K562 (cell line): ENCODE data around the gene NAA50. TPM values are rescaled to one million over a fixed set of nuclear protein-coding genes. Genes with fewer than 3 reads are reported as not detected.

ENCODE experiments used
- ATAC-seq: fragments of 200-7000 bp; cut with Tn5 transposase; 3 replicates; pipeline ENCODE4 v1.9.1; 2020; ENCODE audit warnings: moderate library complexity
- BruUV-seq: library from RNA; stranded (reverse); fragments of 400-500 nt; replicated peaks from 2 replicates; lab custom pipeline; 2021; lab: Mats Ljungman, UMichigan
- CTCF ChIA-PET: fragments of 300-600 bp; formaldehyde crosslinking; extraction: SDS; loops from one replicate; lab custom pipeline; 2021; ENCODE audit warnings: low intra/inter-chr PET ratio; lab: Yijun Ruan, JAX
- POLR2A ChIA-PET: fragments of 300-600, 350-650 bp; sonication (Branson Sonifier 250); formaldehyde crosslinking; extraction: SDS; loops from one replicate; lab custom pipeline; 2021; ENCODE audit warnings: antibody characterized with exemption, inconsistent platforms; lab: Yijun Ruan, JAX
- DNase-seq, 4 experiments: peaks; one replicate each; pipeline versions ENCODE4 v3.0.0 to v3.0.0-alpha.2; 2011 to 2018; ENCODE audit warnings: low spot score in 3 of 4, mixed read lengths in 3 of 4; ENCODE audit errors: extremely low read depth in 1 of 4
- FAIRE-seq: peaks from 2 replicates; lab custom pipeline; 2011; peaks lifted over from hg19 to GRCh38; lab: Jason Lieb, UNC
- H2AFZ ChIP-seq: 2 replicates; pipeline ENCODE4 v1.6.0; 2011; ENCODE audit warnings: low read depth, low read length, control low read depth, inconsistent platforms
- H3K27ac ChIP-seq: fragments of 200-600 bp; 3 replicates; pipeline ENCODE4 v1.8.0; 2011; ENCODE audit warnings: low read depth, mild to moderate bottlenecking, control low read depth, inconsistent platforms, low read length, moderate library complexity, mixed read lengths; ENCODE audit errors: extremely low read depth
- H3K27me3 ChIP-seq, 2 experiments: fragments of 300-600 bp in 1 of 2; 2 replicates in 1 of 2; 3 replicates in 1 of 2; pipeline versions ENCODE4 v1.6.0 to v1.8.0; 2011; ENCODE audit warnings: inconsistent platforms in 2 of 2, low read length in 2 of 2, mild to moderate bottlenecking in 1 of 2, mixed read lengths in 1 of 2, moderate library complexity in 1 of 2; ENCODE audit not compliant: control insufficient read depth in 2 of 2, insufficient read depth in 2 of 2
- H3K36me3 ChIP-seq: fragments of 300-600 bp; 3 replicates; pipeline ENCODE4 v1.8.0; 2011; ENCODE audit warnings: mild to moderate bottlenecking, low read length, inconsistent platforms; ENCODE audit not compliant: control insufficient read depth, insufficient read depth
- H3K4me1 ChIP-seq, 2 experiments: fragments of 200-600 bp in 1 of 2; replicated peaks in 1 of 2; 2 replicates in 1 of 2; 3 replicates in 1 of 2; pipeline versions ENCODE4 v1.5.1 to v1.8.0; 2011; ENCODE audit warnings: inconsistent platforms in 2 of 2, low read length in 2 of 2, mild to moderate bottlenecking in 1 of 2, mixed read lengths in 1 of 2, moderate library complexity in 1 of 2; ENCODE audit not compliant: control insufficient read depth in 2 of 2, insufficient read depth in 2 of 2
- H3K4me2 ChIP-seq: 2 replicates; pipeline ENCODE4 v1.6.1; 2011; ENCODE audit warnings: low read length, control low read depth, inconsistent platforms, mixed read lengths; ENCODE audit not compliant: insufficient read depth
- H3K4me3 ChIP-seq: fragments of 200-600 bp; sonication (generic), shearing (Covaris generic); 2 replicates; pipeline ENCODE4 v1.5.1; 2016; ENCODE audit warnings: control low read depth, inconsistent platforms
- H3K79me2 ChIP-seq: fragments of 200-600 bp; 3 replicates; pipeline ENCODE4 v1.8.0; 2011; ENCODE audit warnings: low read length, inconsistent platforms; ENCODE audit not compliant: control insufficient read depth, insufficient read depth
- H3K9ac ChIP-seq, 2 experiments: 2 replicates each; pipeline versions ENCODE4 v1.6.0 to v1.6.1; 2011; ENCODE audit warnings: low read depth in 2 of 2, low read length in 2 of 2, control low read depth in 1 of 2, inconsistent platforms in 1 of 2, mild to moderate bottlenecking in 1 of 2, mixed read lengths in 1 of 2; ENCODE audit not compliant: insufficient read depth in 1 of 2
- H3K9me1 ChIP-seq: one replicate; pipeline ENCODE4 v1.6.0; 2011; ENCODE audit warnings: inconsistent platforms, mild to moderate bottlenecking, low read length, moderate library complexity; ENCODE audit not compliant: control insufficient read depth, insufficient read depth
- H3K9me3 ChIP-seq: replicated peaks from 2 replicates; pipeline ENCODE4 v1.5.1; 2011; ENCODE audit warnings: low read depth, low read length, inconsistent platforms; ENCODE audit not compliant: control insufficient read depth, insufficient read depth
- H4K20me1 ChIP-seq: replicated peaks from 2 replicates; pipeline ENCODE4 v1.6.1; 2011; ENCODE audit warnings: low read length, inconsistent platforms, mixed read lengths; ENCODE audit not compliant: control insufficient read depth, insufficient read depth
- CCAR2 ChIP-seq: fragments of 200-400 bp; formaldehyde crosslinking; IDR thresholded peaks from 2 replicates; pipeline ENCODE4 v1.6.1; 2017; ENCODE audit warnings: mild to moderate bottlenecking, low read depth, low read length
- E2F4 ChIP-seq: sonication (generic); formaldehyde crosslinking; IDR thresholded peaks from 2 replicates; pipeline ENCODE4 v1.8.0; 2022; ENCODE audit warnings: mild to moderate bottlenecking, low read depth, missing genetic modification reagents
- HNRNPH1 ChIP-seq: fragments of 200-400 bp; formaldehyde crosslinking; optimal IDR thresholded peaks from 2 replicates; pipeline ENCODE3; 2017; ENCODE audit warnings: low read depth, mild to moderate bottlenecking, low read length, moderate library complexity
- L3MBTL2 ChIP-seq: fragments of 450-650 bp; IDR thresholded peaks from 2 replicates; pipeline ENCODE4 v1.6.1; 2016; ENCODE audit warnings: mild to moderate bottlenecking, moderate library complexity
- NEUROD1 ChIP-seq: fragments of 150-350 bp; IDR thresholded peaks from 2 replicates; pipeline ENCODE4 v1.6.1; 2014; ENCODE audit warnings: borderline replicate concordance, low read length, low read depth; ENCODE audit not compliant: partially characterized antibody
- POU5F1 ChIP-seq: fragments of 150-350 bp; IDR thresholded peaks from 2 replicates; pipeline ENCODE4 v1.6.1; 2014; ENCODE audit warnings: borderline replicate concordance, low read length, low read depth, mild to moderate bottlenecking; ENCODE audit not compliant: partially characterized antibody
- RNF2 ChIP-seq: sonication (generic); IDR thresholded peaks from 2 replicates; pipeline ENCODE4 v1.6.1; 2016
- SRSF9 ChIP-seq: fragments of 200-400 bp; formaldehyde crosslinking; IDR thresholded peaks from 2 replicates; pipeline ENCODE4 v1.6.1; 2017; ENCODE audit warnings: low read depth, low read length, borderline replicate concordance
- TCFL5 ChIP-seq: fragments of 250-450 bp; sonication (Bioruptor Pico); conservative IDR thresholded peaks from 2 replicates; pipeline ENCODE4 v1.6.1; 2021; ENCODE audit warnings: mild to moderate bottlenecking, moderate library complexity, matching md5 sums
- ZNF3 ChIP-seq: fragments of 250-450 bp; sonication (Bioruptor Pico); IDR thresholded peaks from 2 replicates; pipeline ENCODE4 v1.5.0; 2021; ENCODE audit warnings: mild to moderate bottlenecking, moderate library complexity
- WGBS: fragments of 100-300 bp; shearing (Covaris generic); methylation state at CpG from one replicate; pipeline ENCODE4 v1.1.6; 2016; ENCODE audit warnings: low coverage, mixed read lengths; ENCODE audit not compliant: insufficient coverage; ENCODE audit errors: missing lambda C conversion rate; 5-methylcytosine and 5-hydroxymethylcytosine counted together
- in situ Hi-C: fragments of 300-500 bp; cut with MboI; formaldehyde crosslinking; loops from 4 replicates; pipeline ENCODE4 v1.15.0; 2018; ENCODE audit warnings: inconsistent platforms, mixed read lengths
- intact Hi-C: fragments of 100-400 bp; cut with micrococcal nuclease; formaldehyde crosslinking; loops from 2 replicates; pipeline ENCODE4 v1.14.2; 2022
- polyA plus RNA-seq, 8 experiments: library from polyadenylated mRNA; depleted of rRNA in 4 of 8; stranded (reverse) in 5 of 8; unstranded in 3 of 8; fragments of >200 nt; fragmentation: Nextera tagmentation in 2 of 8; fragmentation: Illumina TruSeq in 1 of 8; extraction: Ambion mirVana in 2 of 8; extraction: Trizol in 1 of 8; gene quantifications; 2 replicates each; pipeline versions ENCODE4 v1.2.1 to v1.2.3, GENCODE V29; 2011 to 2014; ENCODE audit warnings: inconsistent platforms in 1 of 8, missing spikeins in 1 of 8
- total RNA-seq, 7 experiments: library from RNA; depleted of rRNA in 6 of 7; stranded (reverse); fragments of >200 nt in 6 of 7; fragmentation: Illumina TruSeq in 2 of 7; extraction: Trizol in 2 of 7; gene quantifications; 2 replicates each; pipeline versions ENCODE4 v1.2.1 to v1.2.3, GENCODE V29; 2011 to 2021; ENCODE audit warnings: low replicate concordance in 1 of 7
- TF ChIP-seq, protein P1 (sequence below): fragments of 200-600 bp; sonication (generic); IDR thresholded peaks from one replicate; pipeline ENCODE4 v1.6.1; 2012; ENCODE audit warnings: mild to moderate bottlenecking, low read depth, low read length, inconsistent platforms

Gene NAA50
- total and polyA plus RNA-seq, 9 of the 15 experiments (the other 6 are each of a cell fraction or from before 2014, with no cell fraction given), result 40.0 to 301 (median 112) TPM

GRCh38 chr3:113730550-113730949, 15.5 kb downstream of the NAA50 start:
- H3K4me1 ChIP-seq, result no peaks in the 10 kb centered on the region
- intact Hi-C loops (loop anchor here (10.0 kb wide), 1 partner anchor 424 kb away; no protein-coding TSS in a partner anchor), in situ Hi-C loops (no loop called here)
- ATAC-seq (no peak), FAIRE-seq (no peak), DNase-seq (no peak)
- H3K4me3 ChIP-seq, result no peak overlapping the region
- WGBS, result 100% methylated on average over 1 of the region's 1 CpG
- CTCF ChIA-PET, result no interaction called here
- no peaks in the 10 kb centered on the region for H3K27me3 ChIP-seq
- H3K36me3 ChIP-seq, result peaks cover 68% of the 10 kb centered on the region
- POLR2A ChIA-PET, result no interaction called here
- H4K20me1 ChIP-seq, result 0 out of 2 replicates have a peak, but pooled peaks cover 3% of the 10 kb centered on the region
- no peak overlapping the region for H3K4me2 ChIP-seq
- H3K27ac ChIP-seq, result no peak overlapping the region
- H2AFZ ChIP-seq, result no peak overlapping the region
- H3K9me3 ChIP-seq, result no peaks in the 10 kb centered on the region; the same call in 1 of the 2 replicates
- H3K9ac ChIP-seq, result no peak overlapping the region
- BruUV-seq, result no TSS peak
- no peaks in the 10 kb centered on the region for H3K9me1 ChIP-seq
- peaks cover 98% of the 10 kb centered on the region for H3K79me2 ChIP-seq
- TF ChIP-seq SRSF9 (no peak), POU5F1 (no peak), CCAR2 (no peak), L3MBTL2 (no peak), HNRNPH1 (no peak), NEUROD1 (no peak), ZNF3 (CRISPR knock-in tag) (no peak), RNF2 (no peak), E2F4 (CRISPR knock-in tag) (no peak), TCFL5 (CRISPR knock-in tag) (no peak)
- TF ChIP-seq, protein P1, sequence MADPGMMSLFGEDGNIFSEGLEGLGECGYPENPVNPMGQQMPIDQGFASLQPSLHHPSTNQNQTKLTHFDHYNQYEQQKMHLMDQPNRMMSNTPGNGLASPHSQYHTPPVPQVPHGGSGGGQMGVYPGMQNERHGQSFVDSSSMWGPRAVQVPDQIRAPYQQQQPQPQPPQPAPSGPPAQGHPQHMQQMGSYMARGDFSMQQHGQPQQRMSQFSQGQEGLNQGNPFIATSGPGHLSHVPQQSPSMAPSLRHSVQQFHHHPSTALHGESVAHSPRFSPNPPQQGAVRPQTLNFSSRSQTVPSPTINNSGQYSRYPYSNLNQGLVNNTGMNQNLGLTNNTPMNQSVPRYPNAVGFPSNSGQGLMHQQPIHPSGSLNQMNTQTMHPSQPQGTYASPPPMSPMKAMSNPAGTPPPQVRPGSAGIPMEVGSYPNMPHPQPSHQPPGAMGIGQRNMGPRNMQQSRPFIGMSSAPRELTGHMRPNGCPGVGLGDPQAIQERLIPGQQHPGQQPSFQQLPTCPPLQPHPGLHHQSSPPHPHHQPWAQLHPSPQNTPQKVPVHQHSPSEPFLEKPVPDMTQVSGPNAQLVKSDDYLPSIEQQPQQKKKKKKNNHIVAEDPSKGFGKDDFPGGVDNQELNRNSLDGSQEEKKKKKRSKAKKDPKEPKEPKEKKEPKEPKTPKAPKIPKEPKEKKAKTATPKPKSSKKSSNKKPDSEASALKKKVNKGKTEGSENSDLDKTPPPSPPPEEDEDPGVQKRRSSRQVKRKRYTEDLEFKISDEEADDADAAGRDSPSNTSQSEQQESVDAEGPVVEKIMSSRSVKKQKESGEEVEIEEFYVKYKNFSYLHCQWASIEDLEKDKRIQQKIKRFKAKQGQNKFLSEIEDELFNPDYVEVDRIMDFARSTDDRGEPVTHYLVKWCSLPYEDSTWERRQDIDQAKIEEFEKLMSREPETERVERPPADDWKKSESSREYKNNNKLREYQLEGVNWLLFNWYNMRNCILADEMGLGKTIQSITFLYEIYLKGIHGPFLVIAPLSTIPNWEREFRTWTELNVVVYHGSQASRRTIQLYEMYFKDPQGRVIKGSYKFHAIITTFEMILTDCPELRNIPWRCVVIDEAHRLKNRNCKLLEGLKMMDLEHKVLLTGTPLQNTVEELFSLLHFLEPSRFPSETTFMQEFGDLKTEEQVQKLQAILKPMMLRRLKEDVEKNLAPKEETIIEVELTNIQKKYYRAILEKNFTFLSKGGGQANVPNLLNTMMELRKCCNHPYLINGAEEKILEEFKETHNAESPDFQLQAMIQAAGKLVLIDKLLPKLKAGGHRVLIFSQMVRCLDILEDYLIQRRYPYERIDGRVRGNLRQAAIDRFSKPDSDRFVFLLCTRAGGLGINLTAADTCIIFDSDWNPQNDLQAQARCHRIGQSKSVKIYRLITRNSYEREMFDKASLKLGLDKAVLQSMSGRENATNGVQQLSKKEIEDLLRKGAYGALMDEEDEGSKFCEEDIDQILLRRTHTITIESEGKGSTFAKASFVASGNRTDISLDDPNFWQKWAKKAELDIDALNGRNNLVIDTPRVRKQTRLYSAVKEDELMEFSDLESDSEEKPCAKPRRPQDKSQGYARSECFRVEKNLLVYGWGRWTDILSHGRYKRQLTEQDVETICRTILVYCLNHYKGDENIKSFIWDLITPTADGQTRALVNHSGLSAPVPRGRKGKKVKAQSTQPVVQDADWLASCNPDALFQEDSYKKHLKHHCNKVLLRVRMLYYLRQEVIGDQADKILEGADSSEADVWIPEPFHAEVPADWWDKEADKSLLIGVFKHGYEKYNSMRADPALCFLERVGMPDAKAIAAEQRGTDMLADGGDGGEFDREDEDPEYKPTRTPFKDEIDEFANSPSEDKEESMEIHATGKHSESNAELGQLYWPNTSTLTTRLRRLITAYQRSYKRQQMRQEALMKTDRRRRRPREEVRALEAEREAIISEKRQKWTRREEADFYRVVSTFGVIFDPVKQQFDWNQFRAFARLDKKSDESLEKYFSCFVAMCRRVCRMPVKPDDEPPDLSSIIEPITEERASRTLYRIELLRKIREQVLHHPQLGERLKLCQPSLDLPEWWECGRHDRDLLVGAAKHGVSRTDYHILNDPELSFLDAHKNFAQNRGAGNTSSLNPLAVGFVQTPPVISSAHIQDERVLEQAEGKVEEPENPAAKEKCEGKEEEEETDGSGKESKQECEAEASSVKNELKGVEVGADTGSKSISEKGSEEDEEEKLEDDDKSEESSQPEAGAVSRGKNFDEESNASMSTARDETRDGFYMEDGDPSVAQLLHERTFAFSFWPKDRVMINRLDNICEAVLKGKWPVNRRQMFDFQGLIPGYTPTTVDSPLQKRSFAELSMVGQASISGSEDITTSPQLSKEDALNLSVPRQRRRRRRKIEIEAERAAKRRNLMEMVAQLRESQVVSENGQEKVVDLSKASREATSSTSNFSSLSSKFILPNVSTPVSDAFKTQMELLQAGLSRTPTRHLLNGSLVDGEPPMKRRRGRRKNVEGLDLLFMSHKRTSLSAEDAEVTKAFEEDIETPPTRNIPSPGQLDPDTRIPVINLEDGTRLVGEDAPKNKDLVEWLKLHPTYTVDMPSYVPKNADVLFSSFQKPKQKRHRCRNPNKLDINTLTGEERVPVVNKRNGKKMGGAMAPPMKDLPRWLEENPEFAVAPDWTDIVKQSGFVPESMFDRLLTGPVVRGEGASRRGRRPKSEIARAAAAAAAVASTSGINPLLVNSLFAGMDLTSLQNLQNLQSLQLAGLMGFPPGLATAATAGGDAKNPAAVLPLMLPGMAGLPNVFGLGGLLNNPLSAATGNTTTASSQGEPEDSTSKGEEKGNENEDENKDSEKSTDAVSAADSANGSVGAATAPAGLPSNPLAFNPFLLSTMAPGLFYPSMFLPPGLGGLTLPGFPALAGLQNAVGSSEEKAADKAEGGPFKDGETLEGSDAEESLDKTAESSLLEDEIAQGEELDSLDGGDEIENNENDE, result no peak
